ENCODE results near the gene SREBF1.

Gene SREBF1

DNA sequence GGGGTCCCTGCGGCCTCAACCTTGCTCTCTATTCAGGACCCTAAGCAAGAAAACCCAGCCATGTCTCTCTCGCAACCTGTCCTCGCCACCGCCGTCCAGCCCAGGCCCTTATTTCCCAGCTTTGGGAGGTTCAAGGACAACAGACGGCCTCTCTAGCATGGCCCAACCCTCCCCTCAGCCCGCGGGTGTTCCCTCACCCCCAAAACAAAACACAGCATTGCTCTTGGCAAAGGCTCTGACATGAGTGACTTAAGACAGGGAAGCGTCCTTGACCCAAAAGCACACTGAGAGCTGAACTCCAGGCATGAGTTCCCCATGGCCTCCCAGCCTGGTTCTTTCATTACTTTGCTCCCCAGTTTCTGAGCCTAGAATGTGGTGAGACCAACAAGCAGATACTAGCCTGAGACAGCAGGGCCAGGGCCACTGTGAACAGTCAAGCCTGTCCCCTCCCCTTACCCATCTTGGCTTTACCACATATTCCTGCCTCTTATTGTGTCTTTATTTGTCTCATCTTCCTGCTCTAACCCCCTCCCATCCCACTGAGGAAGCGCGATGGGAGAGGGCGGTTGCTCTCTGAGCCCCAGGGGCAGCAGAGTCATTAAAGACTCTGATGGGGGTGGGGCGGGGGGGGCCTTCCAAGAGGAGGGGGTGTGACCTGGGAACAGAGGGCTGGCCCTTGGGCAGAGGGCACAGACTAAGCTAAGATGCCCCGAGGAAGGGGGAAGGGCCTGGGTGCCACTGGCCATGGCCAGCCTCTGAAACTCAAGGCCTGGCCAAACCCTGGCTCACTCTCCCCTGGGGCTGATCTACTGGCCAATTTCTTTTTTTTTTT lies 11.8 kb downstream of the SREBF1 start:
- DNase-seq (ENCODE audit: low read depth) = no peak

DNA sequence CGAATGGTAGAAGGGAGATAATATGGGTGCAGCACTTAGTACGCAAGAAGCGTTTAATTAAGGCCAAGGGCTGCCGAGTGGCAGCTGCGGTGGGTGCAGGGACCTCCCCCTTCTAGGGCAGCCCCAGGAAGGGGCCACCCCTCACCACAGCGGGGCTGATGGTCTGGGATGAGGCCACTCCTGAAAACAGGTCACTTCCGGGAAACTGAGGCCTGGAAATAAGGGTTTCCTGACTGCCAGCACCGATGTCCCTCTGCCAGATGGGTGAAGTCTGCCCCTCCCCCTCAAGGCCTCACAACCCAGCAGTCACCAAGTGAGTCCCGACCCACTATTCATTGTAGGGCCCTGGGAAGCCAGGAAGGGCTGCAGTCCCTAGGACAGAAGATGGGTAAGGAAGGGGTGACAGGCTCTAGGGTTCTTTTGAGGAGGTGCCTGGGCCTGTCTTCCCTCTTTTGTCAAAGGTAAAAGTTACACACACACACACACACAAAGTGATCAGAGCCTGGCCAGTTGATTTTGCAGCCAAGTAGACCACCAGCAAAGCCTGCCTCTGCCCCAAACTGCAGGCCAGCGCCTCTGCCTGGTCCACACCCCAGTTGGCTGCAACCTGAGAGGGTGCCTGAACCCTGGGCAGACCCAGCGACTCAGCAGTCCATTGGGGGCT lies 12.5 kb downstream of the SREBF1 start:
- DNase-seq (ENCODE audit: low read depth) = no peak

DNA sequence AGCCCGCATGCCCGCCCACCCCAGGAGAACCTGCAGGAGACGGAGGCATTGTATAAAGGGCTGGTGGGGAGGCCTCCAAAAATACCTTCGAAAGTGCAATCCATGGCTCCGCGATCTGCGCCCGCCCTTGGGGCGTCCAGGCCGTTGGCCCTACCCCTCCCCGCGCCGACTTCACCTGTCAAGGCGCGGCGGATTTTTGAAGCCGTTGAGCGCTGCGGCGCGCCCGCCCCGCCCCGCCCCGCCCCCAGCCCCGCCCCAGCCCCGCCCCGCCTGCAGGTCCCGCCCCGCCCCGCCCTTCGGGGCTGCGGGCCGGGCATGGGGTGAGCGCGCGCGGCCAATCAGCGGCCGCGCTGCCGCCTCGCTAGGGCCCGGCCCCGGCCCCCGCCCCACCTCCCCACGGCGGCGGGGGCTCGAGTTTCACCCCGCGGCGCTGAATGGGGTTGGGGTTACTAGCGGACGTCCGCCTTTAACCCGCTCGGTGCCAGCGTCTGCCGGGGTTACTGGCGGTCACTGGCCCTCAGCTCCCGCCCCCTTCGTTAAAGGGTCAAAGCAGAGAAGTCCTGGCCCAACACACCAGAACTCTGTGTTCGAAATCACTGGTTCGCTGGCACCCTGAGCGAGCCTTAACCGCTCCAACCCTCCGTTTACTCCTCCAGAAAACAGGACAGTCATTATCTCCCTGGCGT lies 13.2 kb downstream of the SREBF1 start:
- peak; percentile 79 for DNase-seq (ENCODE audit: low read depth)

DNA sequence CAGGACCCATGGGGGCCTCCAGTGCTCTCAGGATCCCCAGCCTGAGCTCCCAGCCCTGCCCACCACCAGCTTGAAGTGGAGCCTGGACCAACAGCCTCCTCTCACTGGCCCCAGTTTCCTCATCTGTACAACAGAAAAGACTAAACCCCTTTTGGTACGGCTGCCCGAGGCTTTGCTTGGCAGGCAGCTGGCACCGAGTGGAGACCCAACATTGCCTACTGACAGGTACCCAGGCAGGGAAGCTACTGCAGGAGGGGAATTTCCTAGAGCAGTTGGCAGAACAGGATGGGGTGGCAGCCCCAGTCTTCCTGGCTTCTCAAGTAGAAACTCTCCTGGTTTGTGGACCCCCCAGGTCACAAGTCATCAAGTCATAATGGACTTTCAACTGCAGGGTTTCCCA lies 14.2 kb downstream of the SREBF1 start:
- DNase-seq (ENCODE audit: low read depth) = no peak

DNA sequence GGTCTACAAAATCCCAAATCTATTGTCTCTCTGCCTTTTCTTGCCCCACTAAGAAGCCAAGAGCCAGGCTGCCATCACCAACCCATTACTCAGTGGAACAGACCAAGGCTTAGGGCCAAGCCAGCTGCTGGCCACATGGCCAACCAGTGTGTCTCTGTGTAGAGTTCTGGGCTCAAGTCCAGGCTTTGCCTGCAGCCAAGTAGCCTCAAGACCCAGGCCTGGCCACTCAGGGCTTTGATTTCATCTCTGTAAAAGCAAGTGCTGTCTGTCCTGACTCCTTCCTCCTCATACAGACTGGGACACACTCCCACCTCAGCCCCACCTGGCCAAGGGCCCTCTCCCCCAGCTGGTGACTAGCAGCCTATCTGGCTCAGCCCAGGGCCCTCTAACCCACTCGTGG lies 14.6 kb downstream of the SREBF1 start:
- no peak for DNase-seq (ENCODE audit: low read depth)

DNA sequence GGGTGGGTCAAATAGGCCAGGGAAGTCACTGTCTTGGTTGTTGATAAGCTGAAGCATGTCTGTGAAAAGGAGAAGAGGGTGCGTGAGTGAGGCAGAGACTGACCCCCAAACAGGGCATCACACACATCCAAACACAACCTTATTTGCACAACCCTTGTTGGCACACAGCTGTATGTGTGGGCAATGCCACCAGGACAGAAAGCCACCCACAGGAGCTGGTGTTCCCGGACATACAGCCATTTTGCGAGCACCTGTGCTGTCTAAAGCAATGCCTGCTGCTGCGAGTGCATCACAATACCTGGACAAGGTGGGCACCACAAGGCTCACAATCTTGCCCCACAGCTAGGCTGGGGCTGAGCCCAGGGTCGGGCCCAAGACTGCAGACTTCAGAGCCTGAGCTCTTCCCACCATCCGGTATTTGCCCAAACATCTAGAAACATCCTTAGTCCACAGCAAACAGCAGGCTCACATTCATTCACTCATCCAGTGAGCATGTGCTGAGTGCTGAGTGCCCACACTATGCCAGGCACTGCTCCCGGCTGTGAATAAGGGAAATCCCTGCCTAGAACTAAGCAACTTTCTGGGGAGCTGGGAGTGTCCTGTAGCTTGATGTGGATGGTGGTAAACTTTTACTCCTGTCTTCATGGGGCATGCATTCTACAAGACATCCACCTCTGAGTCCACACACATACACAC lies 16.2 kb downstream of the SREBF1 start:
- DNase-seq (ENCODE audit: low read depth) = no peak

DNA sequence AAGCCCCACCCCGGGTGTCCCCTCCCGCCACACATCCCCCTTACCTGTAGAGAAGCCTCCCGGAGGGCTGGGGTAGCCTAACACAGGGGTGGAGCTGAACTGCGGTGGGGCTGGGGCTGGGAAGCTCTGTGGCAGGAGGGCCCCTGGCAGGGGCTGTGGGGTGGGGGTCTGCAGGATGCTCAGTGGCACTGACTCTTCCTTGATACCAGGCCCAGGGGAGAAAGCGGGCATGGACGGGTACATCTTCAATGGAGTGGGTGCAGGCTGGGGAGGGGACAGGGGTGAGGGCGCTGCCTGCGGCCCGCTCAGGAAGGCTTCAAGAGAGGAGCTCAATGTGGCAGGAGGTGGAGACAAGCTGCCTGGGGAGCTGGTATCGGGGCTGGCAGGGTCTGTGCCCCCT lies 16.7 kb downstream of the SREBF1 start:
- no peak for DNase-seq (ENCODE audit: low read depth)

DNA sequence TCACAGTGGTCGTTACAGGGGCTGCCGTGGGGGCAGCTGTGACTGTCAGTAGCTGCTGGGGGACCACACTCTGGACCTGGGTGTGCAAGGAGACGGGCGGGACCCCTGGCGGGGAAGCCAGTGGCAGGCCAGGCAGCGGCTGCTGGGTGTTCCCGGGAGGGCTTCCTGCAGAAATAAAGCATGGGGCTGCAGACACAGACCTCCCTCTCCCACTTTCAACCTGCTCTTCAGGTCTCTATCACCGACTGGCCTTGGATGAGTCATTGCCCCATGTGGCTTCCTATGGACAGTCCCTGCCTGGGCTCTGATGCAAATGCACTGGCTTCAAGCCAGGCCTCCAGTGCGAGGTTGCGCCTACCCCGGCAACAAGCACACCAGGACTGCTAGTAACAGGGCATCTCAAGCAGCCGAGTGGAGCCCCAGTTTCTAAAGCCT lies 17.2 kb downstream of the SREBF1 start:
- DNase-seq (ENCODE audit: low read depth) = peak; percentile 75

DNA sequence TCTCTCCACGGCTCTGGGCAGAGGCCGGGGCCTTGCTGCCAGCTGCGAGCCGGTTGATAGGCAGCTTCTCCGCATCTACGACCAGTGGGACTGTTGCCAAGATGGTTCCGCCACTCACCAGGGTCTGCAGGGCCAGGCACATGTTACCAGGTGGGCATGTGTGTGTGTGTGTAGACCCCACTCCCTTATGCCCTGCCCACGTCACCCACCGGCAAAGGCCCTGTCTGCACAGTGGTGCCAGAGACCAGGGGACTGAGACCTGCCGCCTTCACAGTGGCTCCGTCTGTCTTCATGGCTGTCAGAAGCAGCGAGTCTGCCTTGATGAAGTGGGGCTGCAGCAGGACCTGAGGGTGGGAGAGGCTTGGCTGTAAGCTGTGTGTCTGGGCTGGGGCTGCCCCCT lies 17.7 kb downstream of the SREBF1 start:
- no peak for DNase-seq (ENCODE audit: low read depth)

DNA sequence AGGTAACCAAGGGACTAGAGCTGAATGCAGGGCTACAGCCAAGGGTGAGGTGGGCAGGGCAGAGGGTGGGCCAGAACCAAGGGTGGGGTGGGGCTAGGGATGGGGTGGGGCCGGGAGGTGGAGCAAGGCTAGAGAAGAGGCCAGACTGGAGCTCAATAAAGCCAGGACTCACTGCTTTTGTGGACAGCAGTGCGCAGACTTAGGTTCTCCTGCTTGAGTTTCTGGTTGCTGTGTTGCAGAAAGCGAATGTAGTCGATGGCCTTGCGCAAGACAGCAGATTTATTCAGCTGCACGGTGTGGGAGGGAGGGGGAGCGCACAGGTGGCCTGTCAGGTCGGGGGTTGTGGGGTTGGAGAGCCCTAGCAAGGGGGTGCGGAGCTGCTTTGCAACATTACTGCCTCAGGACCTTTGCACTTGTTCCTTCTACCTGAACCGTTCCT lies 18.7 kb downstream of the SREBF1 start:
- DNase-seq (ENCODE audit: low read depth) = no peak

DNA sequence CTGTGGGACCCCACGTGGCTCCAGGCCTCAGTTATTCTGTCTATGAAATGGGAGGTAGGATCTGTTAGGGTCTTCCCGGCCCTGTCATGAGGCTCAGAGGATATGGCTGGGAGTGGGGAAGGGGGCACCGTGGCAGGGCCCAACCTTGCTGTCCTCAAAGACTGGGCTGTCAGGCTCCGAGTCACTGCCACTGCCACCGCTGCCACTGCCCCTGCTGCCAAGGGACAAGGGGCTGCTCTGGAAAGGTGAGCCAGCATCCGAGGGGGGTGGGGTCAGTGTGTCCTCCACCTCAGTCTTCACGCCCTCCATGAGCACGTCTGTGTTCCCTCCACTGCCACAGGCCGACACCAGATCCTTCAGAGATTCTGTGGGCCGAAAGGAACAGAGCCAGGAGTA lies 19.2 kb downstream of the SREBF1 start:
- DNase-seq (ENCODE audit: low read depth) = no peak

DNA sequence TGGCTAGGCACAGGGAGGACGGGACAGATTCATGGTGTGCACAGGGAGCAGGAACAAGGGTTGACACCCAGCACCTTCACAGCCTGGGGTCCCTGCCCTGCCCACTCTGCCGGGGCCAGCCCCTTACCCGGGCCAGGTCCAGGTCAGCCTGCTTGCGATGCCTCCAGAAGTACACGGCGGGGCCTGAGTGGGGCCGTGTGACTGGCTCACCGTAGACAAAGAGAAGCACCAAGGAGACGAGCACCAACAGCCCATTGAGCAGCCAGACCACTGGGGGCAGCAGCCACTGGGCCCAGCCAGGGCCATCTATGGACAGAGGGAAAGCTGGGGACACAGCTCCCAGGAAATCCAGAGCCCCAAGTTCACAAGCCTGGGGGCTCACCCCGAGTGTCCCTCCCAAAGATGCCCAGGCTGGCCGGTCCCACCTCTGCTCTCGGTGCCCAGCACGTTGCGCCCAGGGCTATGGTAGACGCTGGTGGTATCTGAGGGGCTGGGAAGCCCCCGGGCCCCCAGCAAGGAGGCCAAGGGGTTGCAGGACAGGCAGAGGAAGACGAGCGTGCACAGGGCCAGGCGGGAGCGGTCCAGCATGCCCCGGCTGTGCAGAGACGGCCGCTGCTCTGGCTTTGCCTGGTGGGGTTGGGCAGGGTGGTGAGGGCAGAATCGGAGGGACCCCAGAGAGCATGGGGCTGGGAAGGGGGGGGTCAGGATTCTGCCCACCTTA lies 19.8 kb downstream of the SREBF1 start:
- DNase-seq (ENCODE audit: low read depth) = no peak

DNA sequence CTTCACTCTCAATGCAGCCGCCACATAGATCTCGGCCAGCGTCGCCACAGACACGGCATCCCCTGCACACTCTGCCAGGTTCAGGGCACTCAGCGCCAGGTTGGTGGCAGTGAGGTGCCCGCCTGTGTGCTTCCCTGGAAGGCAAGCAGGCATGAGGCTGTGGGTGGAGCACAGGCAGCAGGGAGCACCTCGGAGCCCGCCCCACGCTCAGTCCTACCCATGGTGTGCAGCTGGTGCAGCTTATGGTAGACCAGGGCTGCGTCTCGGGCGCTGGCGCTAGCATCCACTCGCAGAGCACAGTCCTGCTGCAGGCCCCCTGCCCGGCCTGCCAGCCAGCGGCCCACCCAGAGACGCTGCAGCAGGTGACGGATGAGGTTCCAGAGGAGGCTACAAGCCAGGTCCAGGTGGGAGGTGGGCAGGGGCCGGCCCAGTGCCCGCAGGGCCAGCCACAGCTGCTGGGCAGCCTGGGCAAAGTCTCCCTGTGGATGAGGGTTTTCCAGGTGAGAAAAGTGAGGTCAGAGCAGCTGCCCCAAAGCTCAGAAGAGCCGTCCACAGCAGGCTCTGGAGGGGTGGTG lies 20.5 kb downstream of the SREBF1 start:
- DNase-seq (ENCODE audit: low read depth) = no peak

DNA sequence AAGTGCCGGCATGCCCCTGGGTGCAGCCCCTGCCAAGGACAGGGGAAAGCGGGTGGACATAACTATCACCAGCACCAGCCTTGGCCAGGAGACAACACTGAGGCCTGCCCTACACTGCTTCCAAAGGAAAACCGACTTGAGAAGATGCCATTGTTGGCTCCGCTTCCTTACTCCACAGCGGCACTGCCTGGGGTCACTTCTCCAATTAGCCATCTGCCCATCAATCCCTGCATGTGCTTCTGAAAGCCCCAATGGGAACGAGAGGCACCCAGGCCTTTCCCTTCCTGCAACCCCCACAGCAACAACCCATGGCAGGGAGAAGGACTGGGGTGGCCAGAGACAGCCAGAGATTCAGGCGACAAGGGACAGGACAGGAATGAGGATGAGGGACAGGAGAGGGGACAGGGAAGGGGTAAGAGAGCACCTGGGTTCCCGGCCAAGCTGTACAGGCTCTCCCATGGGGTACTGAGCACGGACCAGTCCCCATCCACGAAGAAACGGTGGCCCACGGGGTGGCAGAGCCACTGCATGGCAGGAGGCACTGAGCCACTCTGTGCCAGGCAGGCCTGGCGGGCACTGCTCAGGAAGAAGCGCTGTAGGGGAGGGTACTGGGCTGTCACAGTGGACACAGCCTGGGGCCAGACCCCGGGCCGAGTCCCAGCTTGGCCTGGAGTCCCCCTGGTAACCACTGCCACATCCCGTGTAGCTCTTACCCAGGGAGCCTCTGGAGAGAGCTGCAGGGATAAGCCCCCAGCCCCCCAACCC lies 21.2 kb downstream of the SREBF1 start:
- no peak for DNase-seq (ENCODE audit: low read depth)

DNA sequence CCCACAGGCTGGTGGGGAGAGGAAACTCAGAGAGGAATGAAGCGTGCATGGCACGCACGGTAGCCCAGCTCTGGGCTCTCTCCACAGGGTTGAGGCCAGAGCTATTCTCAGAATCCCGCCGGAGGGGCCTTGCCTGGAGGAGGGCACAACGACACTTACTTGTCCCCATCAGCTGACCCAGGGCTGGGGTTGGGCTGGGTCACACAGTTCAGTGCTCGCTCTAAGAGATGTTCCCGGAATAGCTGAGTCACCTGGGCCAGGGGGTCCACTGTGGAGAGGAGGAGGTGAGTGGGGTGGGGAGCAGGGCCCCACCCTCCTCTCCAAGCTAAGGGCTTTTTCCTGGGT lies 21.8 kb downstream of the SREBF1 start:
- DNase-seq (ENCODE audit: low read depth) = no peak

DNA sequence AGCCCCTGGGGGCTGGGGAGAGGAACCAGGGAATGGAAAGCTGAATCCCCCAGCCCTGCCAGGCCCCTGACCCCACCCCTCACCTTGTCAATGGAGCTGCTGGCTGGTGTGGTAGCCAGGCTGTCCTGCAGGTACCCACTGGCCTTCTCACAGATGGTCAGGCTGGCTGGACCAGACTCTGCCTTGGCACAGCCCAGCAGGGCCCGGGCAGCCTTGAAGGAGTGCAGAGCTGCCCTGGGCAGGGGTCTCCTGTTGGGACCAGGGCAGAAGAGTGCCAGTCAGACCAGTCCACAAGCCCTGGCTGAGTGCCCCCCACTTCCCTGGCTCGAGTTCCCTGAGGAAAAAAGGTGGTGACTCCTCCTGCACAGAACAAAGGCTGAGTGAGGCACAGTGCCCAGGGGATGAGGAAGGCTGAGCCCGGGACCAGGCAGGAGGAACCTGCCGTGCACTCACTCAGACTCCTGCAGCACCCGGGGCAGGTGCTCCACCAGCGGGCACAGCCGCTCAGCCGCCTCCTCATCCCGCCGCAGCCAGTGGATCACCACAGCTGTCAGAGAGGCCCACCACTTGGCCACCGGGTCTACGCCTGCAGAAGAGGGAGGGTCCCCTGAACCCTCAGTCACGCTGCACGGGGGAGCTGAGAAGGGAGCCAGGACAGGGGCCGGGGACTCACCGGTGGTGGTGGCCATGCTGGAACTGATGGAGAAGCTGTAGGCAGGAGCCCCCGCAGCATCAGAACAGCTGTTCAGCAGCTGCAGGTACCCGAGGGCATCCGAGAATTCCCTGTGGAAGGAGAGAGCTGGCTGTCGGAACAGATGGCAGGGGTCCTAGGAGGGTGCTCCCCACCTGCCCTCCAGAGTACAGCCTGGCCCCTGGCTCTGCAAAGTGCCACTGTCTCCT lies 22.4 kb downstream of the SREBF1 start:
- DNase-seq (ENCODE audit: low read depth) = no peak

DNA sequence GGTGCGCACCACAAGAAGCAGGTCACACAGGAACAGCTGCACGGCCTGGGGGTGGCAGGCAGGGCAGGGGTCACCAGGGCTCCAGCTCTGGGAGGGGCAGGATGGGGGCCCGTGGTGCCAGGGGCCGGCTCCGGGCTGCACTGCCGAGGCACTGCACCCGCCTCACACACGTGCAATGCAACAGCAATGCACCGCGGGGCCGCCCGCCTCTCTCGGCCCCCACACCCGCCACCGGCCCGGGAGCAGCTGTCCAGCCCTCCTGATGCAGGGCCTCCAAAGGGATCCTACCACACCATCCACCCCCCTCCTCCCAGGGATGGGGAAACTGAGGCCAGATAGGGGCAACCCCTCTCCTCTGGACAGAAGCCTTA lies 23.1 kb downstream of the SREBF1 start:
- no peak for DNase-seq (ENCODE audit: low read depth)

DNA sequence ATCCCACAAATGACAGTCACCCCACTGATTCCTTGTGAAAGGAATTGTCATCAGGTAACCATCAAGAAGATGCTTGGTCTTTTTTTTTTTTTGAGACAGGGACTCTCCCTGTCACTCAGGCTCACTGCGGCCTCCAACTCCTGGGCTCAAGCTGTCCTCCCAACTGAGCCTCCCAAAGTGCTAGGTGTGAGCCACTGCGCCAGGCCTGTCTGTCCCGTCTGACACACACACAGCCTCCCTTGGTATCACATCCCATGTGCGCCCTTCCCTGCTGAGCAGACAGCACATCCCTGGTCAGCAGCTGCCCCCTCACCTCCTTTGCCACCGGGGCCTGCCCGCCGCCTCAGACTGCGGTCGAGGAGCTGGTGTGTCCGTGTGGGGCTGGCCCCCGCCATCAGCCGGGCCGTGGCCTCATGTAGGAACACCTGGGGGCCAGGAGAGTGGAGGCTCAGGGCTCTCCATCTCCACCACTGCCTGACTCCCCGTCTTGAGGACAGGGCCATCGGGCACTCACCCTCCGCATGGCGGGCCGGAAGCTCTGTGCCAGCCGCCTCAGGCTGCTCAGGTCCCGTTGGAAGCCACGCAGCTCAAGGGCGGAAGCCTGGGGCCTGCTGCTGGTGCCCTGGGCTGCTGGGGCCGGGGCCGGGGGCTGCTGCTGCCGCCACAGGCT lies 23.6 kb downstream of the SREBF1 start:
- DNase-seq (ENCODE audit: low read depth) = no peak
